SU-DHL-6 (cell line): Measurements from ENCODE around the gene RAVER2.

Experiments
- H2AFZ ChIP-seq: fragments of 200-600 bp; sonication (generic); 2 replicates; pipeline ENCODE4 v1.6.1; 2014; ENCODE audit warnings: low read depth, mild to moderate bottlenecking, moderate library complexity, mixed read lengths, antibody characterized with exemption, low read length; ENCODE audit not compliant: severe bottlenecking
- H3F3A ChIP-seq: fragments of 200-600 bp; shearing (Covaris generic); 2 replicates; pipeline ENCODE4 v1.6.0; 2016; ENCODE audit warnings: antibody characterized with exemption, mild to moderate bottlenecking; ENCODE audit not compliant: insufficient read depth
- H3K27ac ChIP-seq: fragments of 200-600 bp; sonication (generic); 2 replicates; pipeline ENCODE4 v1.5.1; 2016; ENCODE audit warnings: low read depth, mild to moderate bottlenecking, low read length, moderate library complexity, mixed read lengths
- H3K27me3 ChIP-seq: fragments of 200-600 bp; sonication (generic), shearing (Covaris generic); 2 replicates; pipeline ENCODE4 v1.6.0; 2014; ENCODE audit warnings: mild to moderate bottlenecking, low read length
- H3K36me3 ChIP-seq: fragments of 200-600 bp; sonication (generic); 2 replicates; pipeline ENCODE4 v1.6.1; 2014; ENCODE audit warnings: mild to moderate bottlenecking, low read length, mixed read lengths
- H3K4me2 ChIP-seq: fragments of 300-600, 200-600 bp; shearing (Covaris generic), sonication (generic); 2 replicates; pipeline ENCODE4 v1.6.0; 2014; ENCODE audit warnings: low read length, low read depth, mild to moderate bottlenecking; ENCODE audit not compliant: poor library complexity, severe bottlenecking
- H3K4me3 ChIP-seq: fragments of 200-600 bp; sonication (generic); 2 replicates; pipeline ENCODE4 v1.5.1; 2014; ENCODE audit warnings: antibody characterized with exemption, low read length, mild to moderate bottlenecking, mixed read lengths; ENCODE audit not compliant: insufficient read depth, poor library complexity, severe bottlenecking
- H3K79me2 ChIP-seq: fragments of 200-600 bp; sonication (generic); 2 replicates; pipeline ENCODE4 v1.6.1; 2014; ENCODE audit warnings: mild to moderate bottlenecking, low read length, moderate library complexity; ENCODE audit not compliant: insufficient read depth
- H3K9ac ChIP-seq: fragments of 200-600 bp; sonication (generic); 2 replicates; pipeline ENCODE4 v1.7.0; 2014; ENCODE audit warnings: mild to moderate bottlenecking, low read length
- H3K9me2 ChIP-seq: fragments of 200-600 bp; sonication (generic); replicated peaks from 2 replicates; pipeline ENCODE4 v1.6.1; 2014; ENCODE audit warnings: low read length; ENCODE audit not compliant: insufficient read depth
- H3K9me3 ChIP-seq: fragments of 200-600 bp; sonication (generic); 2 replicates; pipeline ENCODE4 v1.6.1; 2014; ENCODE audit warnings: low read length, mixed read lengths; ENCODE audit not compliant: insufficient read depth
- H4K20me1 ChIP-seq: fragments of 200-600 bp; sonication (generic); 2 replicates; pipeline ENCODE4 v1.6.1; 2014; ENCODE audit warnings: low read depth, mild to moderate bottlenecking, antibody characterized with exemption, low read length, moderate library complexity, mixed read lengths
- CTCF ChIP-seq: fragments of 200-600 bp; sonication (generic); IDR thresholded peaks from one replicate; pipeline ENCODE4 v1.5.1; 2017; ENCODE audit warnings: antibody characterized with exemption, mild to moderate bottlenecking, low read length, moderate library complexity; ENCODE audit not compliant: insufficient read depth, poor library complexity, severe bottlenecking
- EZH2phosphoT487 ChIP-seq: fragments of 200-600 bp; sonication (generic), shearing (Covaris generic); conservative IDR thresholded peaks from 2 replicates; pipeline ENCODE4 v1.6.1; 2018; ENCODE audit warnings: mild to moderate bottlenecking, antibody characterized with exemption, low read length, moderate library complexity, mixed read lengths

RAVER2 gene

DNA sequence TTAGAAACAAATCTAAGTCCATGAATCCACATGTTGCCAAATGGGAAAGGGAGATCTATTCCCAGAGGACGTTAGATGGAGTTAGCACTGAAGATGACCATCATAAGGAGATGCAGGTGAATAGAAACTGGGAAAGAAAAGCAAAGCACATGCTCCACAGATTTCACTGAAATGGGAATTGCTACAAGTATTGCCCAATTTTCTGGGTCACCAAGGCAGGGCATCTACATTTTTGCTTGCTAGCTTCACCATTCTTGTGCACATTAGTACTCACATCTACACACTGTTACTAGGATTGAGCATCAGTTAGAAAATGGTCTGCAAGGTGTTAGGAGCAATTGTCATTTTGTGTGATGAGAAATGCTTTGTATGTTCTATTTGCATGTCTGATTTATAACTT lies 122.4 kb downstream of the RAVER2 start:
- TF ChIP-seq EZH2phosphoT487 (no peak), CTCF (no peak)
- no peak overlapping the region for H3K27ac ChIP-seq
- H3K79me2 ChIP-seq: no peaks in the 10 kb centered on the region
- H3K27me3 ChIP-seq: no peaks in the 10 kb centered on the region
- H3K4me3 ChIP-seq: no peak overlapping the region
- peaks cover 9% of the 10 kb centered on the region; the same call in 1 of the 2 replicates for H3K36me3 ChIP-seq
- peaks cover 14% of the 10 kb centered on the region for H3F3A ChIP-seq
- no peaks in the 10 kb centered on the region for H4K20me1 ChIP-seq
- no peak overlapping the region for H3K4me2 ChIP-seq
- no peak overlapping the region for H3K9ac ChIP-seq
- H3K9me2 ChIP-seq: no peaks in the 10 kb centered on the region
- no peak overlapping the region for H2AFZ ChIP-seq
- no peaks in the 10 kb centered on the region for H3K9me3 ChIP-seq

- Histone ChIP-seq H3K79me2 (no peaks in the 10 kb centered on the region), H3K9me2 (no peaks in the 10 kb centered on the region), H3K9ac (no peak overlapping the region), H4K20me1 (no peaks in the 10 kb centered on the region), H3K4me2 (no peak overlapping the region), H3K9me3 (no peaks in the 10 kb centered on the region), H3K27ac (no peak overlapping the region), H3K4me3 (no peak overlapping the region), H3K36me3 (no peaks in the 10 kb centered on the region), H3F3A (no peaks in the 10 kb centered on the region), H3K27me3 (no peaks in the 10 kb centered on the region), H2AFZ (no peak overlapping the region)
- TF ChIP-seq CTCF (no peak), EZH2phosphoT487 (no peak)
Measured at GRCh38 chr1:64871256-64871655, 126.4 kb downstream of the RAVER2 start.

- Histone ChIP-seq H3K36me3 (no peaks in the 10 kb centered on the region), H3F3A (no peaks in the 10 kb centered on the region), H3K9ac (no peak overlapping the region), H3K27me3 (no peaks in the 10 kb centered on the region), H3K9me2 (no peaks in the 10 kb centered on the region), H2AFZ (no peak overlapping the region), H3K4me3 (no peak overlapping the region), H3K27ac (no peak overlapping the region), H3K9me3 (no peaks in the 10 kb centered on the region), H3K4me2 (no peak overlapping the region), H4K20me1 (no peaks in the 10 kb centered on the region), H3K79me2 (no peaks in the 10 kb centered on the region)
- no peak for TF ChIP-seq EZH2phosphoT487
Measured at GRCh38 chr1:64872067-64872466, 127.2 kb downstream of the RAVER2 start.

- no peak overlapping the region for H3K9ac ChIP-seq
- H3K36me3 ChIP-seq: 0 out of 2 replicates have a peak, but pooled peaks cover 2% of the 10 kb centered on the region
- no peaks in the 10 kb centered on the region for H3K27me3 ChIP-seq
- H3K79me2 ChIP-seq: no peaks in the 10 kb centered on the region
- TF ChIP-seq CTCF (no peak), EZH2phosphoT487 (no peak)
- H3K4me2 ChIP-seq: no peak overlapping the region
- no peak overlapping the region for H3K4me3 ChIP-seq
- no peaks in the 10 kb centered on the region for H4K20me1 ChIP-seq
- H3K9me2 ChIP-seq: no peaks in the 10 kb centered on the region
- H3K27ac ChIP-seq: no peak overlapping the region
- no peaks in the 10 kb centered on the region for H3F3A ChIP-seq
- no peak overlapping the region for H2AFZ ChIP-seq
- no peaks in the 10 kb centered on the region for H3K9me3 ChIP-seq
Measured at GRCh38 chr1:64873576-64873975, 128.7 kb downstream of the RAVER2 start.
